Activated CD8-positive, alpha-beta memory T cell treated with anti-CD3 and anti-CD28 coated beads, Interleukin-2, amount 50 U/mL, for 48 hours (primary cell): ENCODE measurements around the gene TMTC2.

Experiments used
- DNase-seq: peaks from one replicate; pipeline ENCODE4 v3.0.0-alpha.2; 2020

TMTC2 gene

DNA sequence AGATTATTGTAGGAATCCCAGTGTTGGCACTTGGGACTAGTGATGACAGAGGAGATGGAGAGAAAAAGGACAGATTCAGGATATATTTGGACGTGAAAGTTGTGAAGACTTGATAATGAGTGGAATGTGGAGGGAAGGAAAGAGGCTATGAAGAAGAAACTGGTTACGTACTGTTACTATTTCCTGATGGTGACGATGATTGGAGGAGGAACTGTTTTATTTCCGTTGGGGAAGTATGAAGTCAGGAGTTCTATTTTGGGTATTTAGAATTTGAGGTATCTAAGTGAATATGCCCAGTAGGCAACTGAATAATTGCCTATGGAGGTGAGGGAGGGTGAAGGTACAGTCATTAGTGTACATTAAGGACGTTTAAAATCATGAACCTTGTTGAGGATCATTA is 207.2 kb downstream of the TMTC2 start:
- no peak for DNase-seq

DNA sequence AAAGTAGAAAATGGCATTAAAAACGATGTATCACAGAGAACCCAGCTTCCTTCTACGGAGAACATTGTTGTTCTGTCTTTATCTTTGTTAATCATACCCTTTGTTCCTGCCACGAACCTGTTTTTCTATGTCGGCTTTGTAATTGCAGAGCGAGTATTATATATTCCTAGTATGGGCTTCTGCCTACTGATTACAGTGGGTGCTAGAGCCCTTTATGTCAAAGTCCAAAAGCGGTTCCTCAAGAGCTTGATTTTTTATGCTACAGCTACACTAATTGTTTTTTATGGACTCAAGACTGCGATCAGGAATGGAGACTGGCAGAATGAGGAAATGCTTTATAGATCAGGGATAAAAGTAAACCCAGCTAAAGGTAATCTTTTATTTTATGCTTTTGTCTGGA is 209.6 kb downstream of the TMTC2 start:
- DNase-seq: no peak

DNA sequence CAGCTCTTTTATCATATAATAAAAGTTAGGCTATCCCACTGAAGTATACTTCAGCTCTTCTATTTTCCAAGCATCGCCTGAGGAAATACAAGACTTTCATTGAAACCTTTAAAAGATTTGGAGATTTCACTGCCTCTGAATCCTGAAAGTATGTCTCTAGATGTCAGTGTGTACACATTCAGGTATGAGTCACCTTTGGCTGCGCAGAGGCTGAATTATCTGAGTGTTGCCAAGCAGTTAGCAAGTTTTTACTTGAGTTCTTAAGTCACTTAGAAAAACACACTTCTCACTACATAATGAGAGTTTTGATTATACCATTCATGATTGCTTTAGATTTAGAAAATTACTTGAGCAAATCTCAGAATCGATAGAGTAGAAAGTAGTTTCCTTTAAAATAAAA is 210.3 kb downstream of the TMTC2 start:
- no peak for DNase-seq

DNA sequence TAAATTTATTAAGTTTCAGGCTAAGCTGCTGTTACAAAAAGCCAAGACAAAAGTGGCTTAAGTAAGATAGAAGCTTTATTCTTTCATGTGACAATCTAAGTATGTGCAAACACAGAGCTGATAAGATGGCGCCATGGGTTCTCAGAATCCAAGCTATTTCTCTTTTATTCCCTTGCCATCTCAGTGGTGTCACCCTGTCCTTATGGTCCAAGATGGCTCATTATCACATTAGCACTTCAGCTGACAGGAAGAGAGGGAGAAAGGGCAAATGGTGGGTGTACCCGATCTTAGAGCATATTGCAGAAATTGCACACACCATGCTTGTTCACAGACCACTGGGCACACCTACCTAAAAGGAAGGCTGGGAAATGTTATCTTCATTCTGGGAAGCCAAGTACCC is 211.7 kb downstream of the TMTC2 start:
- no peak for DNase-seq

DNA sequence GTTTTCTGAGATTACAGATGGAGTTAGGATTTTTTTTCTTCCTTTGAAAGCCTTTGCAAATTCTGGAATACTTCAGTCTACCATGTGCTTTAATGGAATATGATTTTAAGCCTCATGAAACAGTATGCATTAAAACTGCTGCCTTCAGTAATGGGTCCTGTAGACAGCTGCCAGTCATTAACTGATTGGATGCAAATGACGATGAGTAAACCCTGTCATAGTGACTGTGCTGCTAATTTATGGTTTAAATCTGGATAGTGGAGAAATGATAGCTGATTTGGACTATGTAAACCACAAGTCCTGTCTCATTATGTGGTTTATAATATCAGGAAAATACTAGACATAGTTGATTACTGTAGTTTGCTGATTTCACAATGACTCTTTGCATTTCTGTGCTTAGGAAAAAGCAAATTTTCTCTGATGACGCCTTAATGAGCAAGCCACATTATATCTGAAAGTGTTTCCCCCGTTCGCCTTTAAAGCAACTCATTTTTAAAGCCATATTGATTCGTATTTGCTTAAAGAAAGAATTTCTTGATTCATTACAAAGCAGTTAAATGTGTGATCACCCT is 217.6 kb downstream of the TMTC2 start:
- DNase-seq: no peak

DNA sequence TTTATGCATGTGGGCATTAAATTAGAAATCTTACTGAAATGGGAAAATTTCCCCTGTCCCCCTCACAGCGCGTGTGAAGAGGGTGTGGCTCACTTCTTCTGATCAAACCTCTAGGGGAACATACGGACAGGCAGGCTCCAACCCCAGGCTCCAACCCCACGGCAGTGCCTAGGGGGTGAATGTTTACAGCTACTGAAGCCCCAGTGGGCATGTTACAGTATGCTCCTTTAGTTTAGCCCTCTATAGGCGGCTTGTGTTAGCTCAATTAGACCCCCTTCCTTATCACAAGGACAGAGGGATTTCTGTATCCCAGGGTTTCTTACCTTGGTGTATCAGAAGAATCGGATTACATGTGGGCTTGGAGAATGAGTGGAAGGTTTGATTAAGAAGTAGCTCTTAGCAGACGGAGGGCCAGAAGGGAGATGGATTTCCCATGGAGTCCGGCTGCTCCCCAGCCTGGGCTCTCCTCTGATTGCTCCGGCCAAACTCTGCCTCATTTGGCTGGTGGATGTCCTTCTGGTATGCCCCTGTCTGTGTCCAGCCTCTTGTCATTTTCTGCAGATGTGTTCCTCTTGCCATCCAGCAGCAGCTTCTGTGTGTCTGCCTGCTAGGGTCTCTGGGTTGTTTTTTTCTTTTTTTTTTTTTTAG is 223.7 kb downstream of the TMTC2 start:
- no peak for DNase-seq

DNA sequence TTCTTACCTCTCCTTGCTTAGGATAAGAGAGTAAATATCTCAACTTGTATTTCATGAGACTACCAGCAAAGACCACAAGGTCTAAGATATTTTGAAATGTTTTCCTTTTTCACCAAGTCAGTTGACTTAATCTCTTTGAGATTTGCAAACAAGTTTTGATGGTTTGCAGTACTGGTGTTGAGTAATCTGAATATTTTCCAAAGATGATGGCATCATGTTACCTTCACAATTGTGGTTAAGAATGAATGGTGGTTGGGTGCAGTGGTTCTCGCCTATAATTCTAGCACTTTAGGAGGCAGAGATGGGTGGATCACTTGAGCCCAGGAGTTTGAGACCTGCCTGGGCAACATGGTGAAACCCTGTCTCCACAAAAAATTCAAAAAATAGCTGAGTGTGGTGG is 225.7 kb downstream of the TMTC2 start:
- no peak for DNase-seq

DNA sequence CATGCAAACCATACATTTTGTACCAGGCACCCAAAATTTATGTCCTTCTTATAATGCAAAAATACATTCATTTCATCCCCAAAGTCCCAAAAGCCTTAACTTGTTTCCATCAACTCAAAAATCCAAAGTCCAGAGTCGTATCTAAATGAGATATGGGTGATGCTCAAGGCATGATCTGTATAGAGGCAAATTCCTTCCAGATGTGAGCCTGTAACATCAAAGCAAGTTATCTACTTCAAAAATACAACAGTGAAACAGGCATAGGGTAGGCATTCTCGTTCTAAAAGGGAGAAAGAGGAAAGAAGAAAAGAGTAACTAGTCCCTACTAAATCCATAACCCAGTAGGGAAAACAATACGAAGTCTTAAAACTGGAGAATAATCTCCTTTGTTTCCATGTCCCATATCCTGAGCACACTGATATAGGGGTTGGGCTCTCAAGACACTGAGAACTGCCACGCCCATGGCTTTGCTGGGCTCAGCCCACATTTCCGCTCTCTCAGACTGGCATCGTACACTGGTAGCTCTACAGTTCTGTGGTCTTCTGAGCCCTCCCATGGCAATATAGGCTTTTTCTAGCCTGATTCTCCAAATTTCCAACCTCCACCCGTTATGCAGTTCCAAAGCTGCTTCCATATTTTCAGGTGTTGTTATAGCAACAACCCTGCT is 232.8 kb downstream of the TMTC2 start:
- no peak for DNase-seq

DNA sequence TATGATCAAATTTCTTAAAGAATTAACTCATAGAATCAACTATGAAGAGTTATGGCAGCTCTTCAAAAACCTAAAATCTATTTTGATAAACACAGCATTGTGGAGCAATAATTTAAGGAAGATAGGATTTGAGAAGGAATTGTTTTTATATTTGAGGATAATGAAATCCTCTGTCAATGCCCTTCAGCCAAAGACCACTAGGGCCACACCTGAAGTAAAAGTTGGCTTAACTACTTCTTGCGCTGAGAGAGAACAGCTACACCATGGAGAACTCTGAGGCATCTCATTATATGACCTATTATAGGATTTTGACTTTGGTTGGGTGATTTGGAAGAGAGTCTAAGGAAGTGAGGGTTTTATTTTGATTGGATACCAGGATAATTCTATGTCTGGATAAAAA is 237.2 kb downstream of the TMTC2 start:
- no peak for DNase-seq

DNA sequence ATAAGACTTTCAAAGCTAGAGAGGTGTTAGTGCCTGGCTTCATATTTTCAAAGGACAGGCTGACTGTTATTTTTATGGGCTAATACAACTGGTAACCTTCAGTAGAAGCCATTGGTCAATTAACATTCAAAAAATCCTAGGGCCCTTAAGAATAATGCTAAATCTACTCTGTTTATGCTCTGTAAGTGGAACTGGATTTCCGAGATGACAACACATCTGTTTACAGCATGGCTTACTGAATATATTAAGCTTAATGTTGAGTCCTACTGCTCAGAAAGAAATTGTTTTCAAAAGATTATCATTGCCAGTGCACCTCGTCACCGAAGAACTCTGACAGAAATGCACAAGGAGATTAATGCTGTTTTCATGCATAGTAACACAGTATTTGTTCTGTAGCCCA is 239.9 kb downstream of the TMTC2 start:
- DNase-seq: no peak

DNA sequence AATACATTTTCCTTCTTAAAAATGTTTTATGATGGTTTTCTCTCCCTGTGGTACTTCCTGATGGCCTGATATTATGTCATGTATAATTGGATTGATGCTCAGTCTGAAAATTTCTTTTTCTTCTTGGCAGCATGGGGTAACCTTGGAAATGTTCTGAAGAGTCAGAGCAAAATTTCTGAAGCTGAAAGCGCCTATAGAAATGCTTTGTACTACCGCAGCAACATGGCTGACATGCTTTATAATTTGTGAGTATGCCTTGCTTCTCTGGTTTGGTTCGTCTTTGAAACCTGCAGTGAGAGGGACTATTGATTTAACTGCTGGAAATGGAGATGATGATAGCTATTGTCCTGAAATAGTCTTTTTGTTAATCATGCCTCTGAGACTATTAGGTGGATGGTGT is 243.6 kb downstream of the TMTC2 start:
- DNase-seq: no peak

DNA sequence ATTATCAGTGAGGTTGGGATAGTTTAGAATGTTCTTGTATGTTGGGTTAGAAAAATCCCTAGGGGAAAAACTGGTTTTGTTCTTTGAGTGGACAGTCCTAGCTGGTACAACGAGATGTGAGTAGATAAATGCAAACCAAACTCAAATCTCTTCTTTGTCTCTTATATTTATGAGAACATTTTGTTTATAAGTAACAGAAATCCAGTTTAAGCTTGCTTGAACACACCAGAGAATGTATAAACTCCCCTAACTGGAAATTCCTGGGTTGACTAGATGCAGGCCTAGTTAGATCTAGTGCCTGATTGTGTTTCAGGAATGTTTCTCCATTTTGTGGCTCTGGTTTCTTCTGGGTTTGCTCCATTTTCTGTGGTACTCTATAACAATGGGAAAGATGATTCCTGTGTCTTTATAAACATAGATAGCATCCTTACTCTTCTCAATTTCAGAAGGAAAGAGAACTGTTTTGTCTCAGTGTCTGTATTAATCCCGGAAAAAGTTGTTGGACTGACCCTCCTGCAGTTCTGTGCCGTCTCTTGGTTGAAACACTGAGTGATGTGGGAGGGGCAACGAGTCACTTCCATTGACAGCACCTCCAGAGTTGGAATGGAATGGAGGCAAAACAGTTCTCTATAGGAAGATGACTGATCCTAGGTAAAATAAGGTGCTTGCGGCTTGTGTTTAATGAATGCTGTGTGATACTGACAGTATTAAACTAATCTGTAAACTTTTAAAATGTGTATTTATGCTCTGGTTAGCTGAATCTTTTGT is 244.8 kb downstream of the TMTC2 start:
- DNase-seq: no peak

DNA sequence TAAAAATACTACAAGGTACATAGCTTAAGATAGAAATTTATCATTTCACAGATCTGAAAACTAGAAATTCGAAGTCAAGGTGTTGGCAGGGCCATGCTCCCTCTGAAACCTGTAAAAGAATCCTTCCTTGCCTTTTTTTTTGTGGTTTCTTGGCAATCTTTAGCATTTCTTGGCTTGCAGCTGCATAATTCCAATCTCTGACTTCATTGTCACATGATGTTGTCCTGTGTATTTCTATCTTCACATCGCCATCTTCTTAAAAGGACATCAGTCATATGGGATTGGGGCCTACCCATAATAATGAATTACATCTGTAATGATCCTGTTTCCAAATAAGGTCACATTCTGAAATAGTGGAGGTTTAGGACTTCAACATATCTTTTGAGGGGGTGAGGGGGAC is 250.4 kb downstream of the TMTC2 start:
- no peak for DNase-seq

DNA sequence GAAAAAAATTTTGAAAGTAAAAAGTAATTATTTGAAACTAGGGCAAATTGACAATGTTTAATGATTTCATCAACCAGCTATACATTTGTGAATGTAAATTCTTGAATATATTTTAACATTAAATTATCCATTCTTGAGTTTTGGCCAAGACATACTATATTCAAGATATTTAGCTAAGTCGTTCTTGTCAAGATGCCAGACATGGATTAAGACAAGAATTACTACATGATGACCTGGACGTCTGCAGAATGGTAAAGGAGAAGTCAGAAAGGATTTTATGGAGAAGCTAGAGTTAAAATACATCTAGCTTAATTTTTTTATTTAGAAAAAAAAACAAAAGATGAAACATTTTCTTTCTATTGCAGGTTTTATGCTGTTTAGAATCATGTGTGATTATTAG is 255.8 kb downstream of the TMTC2 start:
- no peak for DNase-seq

DNA sequence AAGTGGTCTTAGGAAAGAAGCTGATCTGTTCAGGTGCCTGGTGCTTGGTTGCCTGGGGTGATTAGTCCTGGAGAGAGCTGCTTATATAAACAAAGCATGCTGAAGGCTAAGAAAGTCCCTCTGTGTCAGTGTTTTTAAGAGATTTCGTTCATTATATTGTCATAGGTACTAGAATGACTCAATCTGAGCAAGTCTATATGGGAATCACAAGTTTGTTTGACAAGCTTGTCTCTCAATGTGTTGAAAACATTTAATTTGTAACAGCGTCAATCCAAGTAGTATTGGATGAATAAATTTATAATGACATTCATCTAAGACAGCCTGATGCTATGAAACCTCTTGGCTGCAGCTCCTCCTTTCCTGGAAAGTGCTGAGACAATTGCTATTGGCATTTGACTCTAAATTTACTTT is 256.3 kb downstream of the TMTC2 start:
- no peak for DNase-seq

DNA sequence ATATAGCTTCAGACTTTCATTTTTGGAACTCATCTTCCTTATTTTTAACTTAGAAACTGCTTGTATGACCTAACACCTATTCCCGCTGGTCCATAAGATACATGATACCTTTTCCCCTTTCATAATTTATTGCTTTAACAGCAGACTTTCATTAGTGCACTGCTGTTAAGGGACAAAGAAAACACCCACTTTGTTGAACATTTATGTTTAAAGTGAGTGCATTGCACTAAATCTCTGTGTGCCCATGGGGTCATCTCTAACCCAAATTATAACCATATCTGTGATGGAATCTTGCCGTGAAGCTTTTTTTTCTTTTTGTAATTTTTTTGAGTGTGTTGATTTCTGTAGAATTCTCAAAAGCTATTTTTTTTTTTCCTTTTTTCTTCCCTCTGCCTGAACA is 261.8 kb downstream of the TMTC2 start:
- DNase-seq: no peak

DNA sequence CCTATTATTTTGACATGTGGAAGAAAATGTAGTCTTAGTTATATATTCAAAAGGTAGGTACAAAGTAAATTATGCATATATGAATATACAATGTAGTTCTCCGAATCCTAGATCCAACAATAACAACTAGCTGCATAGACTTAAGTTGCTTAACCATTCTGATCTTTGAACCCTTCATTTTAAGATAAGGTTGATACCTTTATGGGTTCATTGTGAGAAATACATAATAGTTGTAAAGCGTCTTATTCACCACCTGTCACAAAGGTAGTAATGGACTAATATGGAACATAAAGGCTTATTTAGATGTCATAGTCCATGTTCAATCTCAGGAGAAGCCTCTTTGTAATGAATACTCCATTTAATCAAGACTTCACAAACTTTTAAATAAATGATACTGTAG is 263.6 kb downstream of the TMTC2 start:
- DNase-seq: no peak

DNA sequence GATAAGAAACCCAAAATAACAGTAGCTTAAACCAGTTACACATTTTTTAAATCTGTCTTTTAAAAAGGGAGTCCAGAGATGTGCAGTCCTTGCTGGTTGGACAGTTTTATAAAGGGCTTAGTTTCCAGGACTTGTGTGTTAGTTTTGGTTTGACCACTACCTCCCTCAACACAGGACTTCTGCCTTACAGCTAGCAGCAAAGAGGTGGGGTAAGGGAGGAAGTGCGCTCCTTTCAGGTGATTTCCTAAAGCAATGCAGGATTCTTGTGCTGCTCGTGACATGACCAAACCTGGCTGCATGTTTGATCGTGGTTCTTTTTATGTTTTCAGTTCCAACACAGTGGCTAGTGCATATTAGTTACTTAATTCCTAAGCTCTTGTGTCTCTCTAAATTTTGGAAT is 266.2 kb downstream of the TMTC2 start:
- no peak for DNase-seq

DNA sequence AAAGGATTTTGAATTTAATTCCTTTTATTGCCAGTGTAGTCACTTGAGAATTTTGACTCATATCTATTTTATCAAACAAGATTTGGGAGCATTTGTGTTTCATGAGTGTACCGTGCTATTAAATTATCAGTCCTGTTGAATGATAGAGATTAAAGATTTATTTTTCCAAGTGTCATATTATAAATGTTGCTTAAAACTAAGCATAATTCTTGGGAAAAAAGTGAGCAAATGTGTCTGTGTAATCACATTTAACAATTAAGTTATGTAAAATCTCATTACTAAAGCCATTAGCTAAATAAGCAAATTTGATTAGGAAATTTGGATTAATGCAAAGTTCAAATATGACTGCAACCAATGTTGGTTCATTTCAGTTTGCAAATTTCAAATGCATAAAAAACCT is 266.7 kb downstream of the TMTC2 start:
- DNase-seq: no peak

DNA sequence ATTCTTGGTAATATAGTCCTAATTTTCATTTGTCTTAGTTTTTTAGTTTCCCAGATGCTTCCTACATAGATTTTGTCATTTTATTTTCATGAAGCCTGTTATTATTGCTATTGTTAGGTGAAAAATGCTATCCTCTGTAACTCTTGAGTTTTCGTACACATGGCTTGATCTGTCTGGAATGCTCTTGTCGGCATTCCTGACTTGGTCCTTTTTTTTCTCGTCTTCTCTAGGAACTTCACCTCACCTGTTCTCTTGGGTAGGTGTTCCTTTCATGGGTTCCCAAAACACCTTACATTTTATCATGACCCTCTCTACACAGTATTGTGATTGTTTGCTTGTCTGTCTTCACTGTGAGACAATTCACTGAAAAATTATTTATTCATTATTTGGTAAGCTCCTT is 267.4 kb downstream of the TMTC2 start:
- DNase-seq: no peak

DNA sequence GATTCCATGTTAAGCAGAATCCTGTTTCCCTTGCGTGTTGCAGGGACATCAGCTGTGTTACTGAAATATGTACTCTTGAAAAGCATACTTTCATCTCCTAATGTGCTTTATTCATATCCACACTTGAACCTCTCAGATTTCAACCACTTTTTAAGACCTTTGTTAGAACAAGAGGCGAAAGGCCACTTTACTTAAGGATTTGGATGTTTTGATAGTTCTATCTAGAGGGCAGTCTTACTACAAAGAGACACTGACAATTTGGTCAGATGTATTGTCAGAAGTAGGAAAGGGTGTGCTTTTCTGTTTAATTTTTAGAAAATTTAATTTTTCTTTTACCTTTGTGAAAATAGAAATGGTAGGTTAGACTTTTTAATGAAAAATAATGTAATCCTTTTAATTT is 267.9 kb downstream of the TMTC2 start:
- DNase-seq: no peak

DNA sequence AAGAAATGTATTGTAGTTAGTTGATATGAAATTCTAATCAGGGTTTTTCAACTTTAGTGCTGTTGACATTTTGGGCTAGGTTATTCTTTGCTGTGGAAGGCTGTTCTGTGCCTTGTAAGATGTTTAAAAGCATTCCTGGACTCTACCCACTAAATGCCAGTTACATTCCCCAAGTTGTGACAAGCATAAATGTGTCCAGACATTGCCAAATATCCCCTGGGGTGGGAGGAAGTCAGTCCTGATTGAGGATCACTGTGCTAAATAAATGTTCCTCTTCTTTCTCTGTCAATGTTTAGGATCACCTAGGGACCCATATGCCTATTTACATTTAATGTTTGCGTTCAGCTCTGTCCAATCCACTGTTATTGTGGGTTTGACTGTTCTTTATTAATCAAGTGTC is 268.3 kb downstream of the TMTC2 start:
- DNase-seq: no peak

DNA sequence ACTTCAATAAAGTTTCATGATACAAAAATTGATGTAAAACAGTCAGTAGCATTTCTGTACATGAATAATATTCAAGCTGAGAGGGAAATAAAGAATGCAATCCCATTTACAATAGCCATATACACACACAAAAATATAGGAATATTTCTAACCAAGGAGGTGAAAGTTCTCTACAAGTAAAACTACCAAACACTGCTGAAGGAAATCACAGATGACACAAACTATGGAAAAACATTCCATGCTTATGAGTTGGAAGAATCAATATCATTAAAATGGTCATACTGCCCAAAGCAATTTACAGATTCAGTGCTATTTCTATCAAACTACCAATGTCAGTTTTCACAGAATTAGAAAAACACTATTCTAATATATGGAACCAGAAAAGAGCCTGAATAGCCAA is 272.3 kb downstream of the TMTC2 start:
- DNase-seq: no peak

DNA sequence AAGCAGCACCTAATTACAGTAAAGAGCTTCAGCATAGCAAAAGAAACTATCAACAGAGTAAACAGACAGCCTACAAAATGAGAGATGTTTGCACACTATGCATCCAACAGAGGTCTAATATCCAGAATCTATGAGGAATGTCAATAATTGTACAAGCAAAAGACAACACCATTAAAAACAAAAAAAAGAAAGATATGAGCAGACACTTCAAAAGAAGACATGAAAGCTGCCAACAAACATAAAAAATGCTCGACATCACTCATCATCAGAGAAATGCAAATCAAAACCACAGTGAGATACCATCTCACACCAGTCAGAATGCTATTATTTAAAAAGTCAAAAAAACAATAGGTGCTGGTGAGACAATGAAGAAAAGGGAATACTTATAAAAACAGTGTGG is 273.1 kb downstream of the TMTC2 start:
- DNase-seq: no peak
